Measurements from ENCODE around the gene ACOXL.

ACOXL gene

GRCh38 chr2:110794951-110795350 is 62.6 kb downstream of the ACOXL start:
- Histone ChIP-seq H3K4me2 (ENCODE audit: low read length) (no peak overlapping the region), H3K79me2 (ENCODE audit: insufficient read depth, low read length) (no peaks in the 10 kb centered on the region), H4K20me1 (ENCODE audit: insufficient read depth, low read length) (no peaks in the 10 kb centered on the region), H3K27me3 (ENCODE audit: insufficient read depth, low read length) (peaks cover 9% of the 10 kb centered on the region; the same call in 1 of the 2 replicates), H3F3A (ENCODE audit: insufficient read depth, low read length) (no peaks in the 10 kb centered on the region), H3K36me3 (ENCODE audit: insufficient read depth, low read length) (no peaks in the 10 kb centered on the region), H3K9ac (ENCODE audit: low read length) (no peak overlapping the region), H3K9me2 (ENCODE audit: low read depth, low read length) (no peaks in the 10 kb centered on the region), H2AFZ (ENCODE audit: low read length) (no peak overlapping the region), H3K27ac (ENCODE audit: low read depth, low read length, poor library complexity, severe bottlenecking) (no peak overlapping the region), H3K4me1 (ENCODE audit: insufficient read depth, low read length, severe bottlenecking) (no peaks in the 10 kb centered on the region), H3K9me3 (ENCODE audit: low read length) (no peaks in the 10 kb centered on the region), H3K4me3 (ENCODE audit: low read depth, low read length, poor library complexity, severe bottlenecking) (no peak overlapping the region)
- TF ChIP-seq CTCF (IDR thresholded peaks at IDR 0.05; ENCODE audit: low read length) (no peak), EZH2 (IDR thresholded peaks at IDR 0.05; ENCODE audit: borderline replicate concordance, low read length) (no peak)

- no peaks in the 10 kb centered on the region for H3K4me1 ChIP-seq (ENCODE audit: insufficient read depth, low read length, severe bottlenecking)
- H3K9me2 ChIP-seq (ENCODE audit: low read depth, low read length) = no peaks in the 10 kb centered on the region
- H3K27ac ChIP-seq (ENCODE audit: low read depth, low read length, poor library complexity, severe bottlenecking) = no peak overlapping the region
- TF ChIP-seq EZH2 (IDR thresholded peaks at IDR 0.05; ENCODE audit: borderline replicate concordance, low read length) (no peak), CTCF (IDR thresholded peaks at IDR 0.05; ENCODE audit: low read length) (no peak)
- no peaks in the 10 kb centered on the region for H3K36me3 ChIP-seq (ENCODE audit: insufficient read depth, low read length)
- peaks cover 14% of the 10 kb centered on the region for H3K27me3 ChIP-seq (ENCODE audit: insufficient read depth, low read length)
- no peaks in the 10 kb centered on the region for H3F3A ChIP-seq (ENCODE audit: insufficient read depth, low read length)
- no peaks in the 10 kb centered on the region for H3K79me2 ChIP-seq (ENCODE audit: insufficient read depth, low read length)
- no peaks in the 10 kb centered on the region for H4K20me1 ChIP-seq (ENCODE audit: insufficient read depth, low read length)
- no peak overlapping the region for H3K4me2 ChIP-seq (ENCODE audit: low read length)
- no peak overlapping the region for H3K4me3 ChIP-seq (ENCODE audit: low read depth, low read length, poor library complexity, severe bottlenecking)
- no peaks in the 10 kb centered on the region for H3K9me3 ChIP-seq (ENCODE audit: low read length)
- H3K9ac ChIP-seq (ENCODE audit: low read length) = no peak overlapping the region
- H2AFZ ChIP-seq (ENCODE audit: low read length) = no peak overlapping the region
These were observed 64.4 kb downstream of the ACOXL start for GRCh38 chr2:110796716-110797301.

- no peak overlapping the region for H3K27ac ChIP-seq (ENCODE audit: low read depth, low read length, poor library complexity, severe bottlenecking)
- peaks cover 2% of the 10 kb centered on the region; the same call in 1 of the 2 replicates for H3K36me3 ChIP-seq (ENCODE audit: insufficient read depth, low read length)
- H3K4me2 ChIP-seq (ENCODE audit: low read length) = no peak overlapping the region
- H3K4me1 ChIP-seq (ENCODE audit: insufficient read depth, low read length, severe bottlenecking) = no peaks in the 10 kb centered on the region
- no peaks in the 10 kb centered on the region for H3F3A ChIP-seq (ENCODE audit: insufficient read depth, low read length)
- TF ChIP-seq CTCF (IDR thresholded peaks at IDR 0.05; ENCODE audit: low read length) = no peak
- no peak for TF ChIP-seq EZH2 (IDR thresholded peaks at IDR 0.05; ENCODE audit: borderline replicate concordance, low read length)
- H3K79me2 ChIP-seq (ENCODE audit: insufficient read depth, low read length) = no peaks in the 10 kb centered on the region
- H3K9me3 ChIP-seq (ENCODE audit: low read length) = peaks cover 1% of the 10 kb centered on the region; the same call in 1 of the 2 replicates
- no peaks in the 10 kb centered on the region for H3K9me2 ChIP-seq (ENCODE audit: low read depth, low read length)
- H4K20me1 ChIP-seq (ENCODE audit: insufficient read depth, low read length) = no peaks in the 10 kb centered on the region
- H3K9ac ChIP-seq (ENCODE audit: low read length) = no peak overlapping the region
- peaks cover 13% of the 10 kb centered on the region for H3K27me3 ChIP-seq (ENCODE audit: insufficient read depth, low read length)
- no peak overlapping the region for H2AFZ ChIP-seq (ENCODE audit: low read length)
- no peak overlapping the region for H3K4me3 ChIP-seq (ENCODE audit: low read depth, low read length, poor library complexity, severe bottlenecking)
These were observed 67.0 kb downstream of the ACOXL start for GRCh38 chr2:110799376-110799775.
